MM.1S (cell line): Measurements from ENCODE around the gene C7orf33.

Source experiments
- EZH2 ChIP-seq: fragments of 300-600 bp; sonication (generic); optimal IDR thresholded peaks from 2 replicates; pipeline ENCODE3; 2017; ENCODE audit warnings: low read depth, mild to moderate bottlenecking, antibody characterized with exemption, low read length, mixed read lengths
- TF ChIP-seq, protein P1 (sequence below): fragments of 300-600 bp; sonication (generic); IDR thresholded peaks from 2 replicates; pipeline ENCODE4 v1.5.1; 2016; ENCODE audit warnings: antibody characterized with exemption, low read length, mixed read lengths

DNA sequence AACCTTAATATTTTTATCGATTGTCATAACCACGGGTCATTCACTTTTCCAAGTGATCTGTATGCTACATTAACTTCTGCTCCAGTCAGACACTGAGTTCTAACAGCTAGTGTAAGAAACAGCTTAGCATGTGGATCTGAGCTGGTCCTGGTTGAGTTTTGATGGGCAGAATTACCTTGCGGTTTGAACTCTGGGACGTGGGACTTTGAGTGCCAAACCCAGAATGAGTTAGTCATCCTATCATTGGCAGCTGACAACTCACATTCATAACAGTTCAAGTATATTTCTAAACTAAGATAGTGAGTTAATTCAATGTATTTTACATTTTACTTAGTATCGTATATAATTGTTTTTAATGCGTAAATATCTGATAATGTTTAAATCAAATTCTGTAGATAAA, 43.2 kb downstream of the C7orf33 start:
- TF ChIP-seq, protein P1, sequence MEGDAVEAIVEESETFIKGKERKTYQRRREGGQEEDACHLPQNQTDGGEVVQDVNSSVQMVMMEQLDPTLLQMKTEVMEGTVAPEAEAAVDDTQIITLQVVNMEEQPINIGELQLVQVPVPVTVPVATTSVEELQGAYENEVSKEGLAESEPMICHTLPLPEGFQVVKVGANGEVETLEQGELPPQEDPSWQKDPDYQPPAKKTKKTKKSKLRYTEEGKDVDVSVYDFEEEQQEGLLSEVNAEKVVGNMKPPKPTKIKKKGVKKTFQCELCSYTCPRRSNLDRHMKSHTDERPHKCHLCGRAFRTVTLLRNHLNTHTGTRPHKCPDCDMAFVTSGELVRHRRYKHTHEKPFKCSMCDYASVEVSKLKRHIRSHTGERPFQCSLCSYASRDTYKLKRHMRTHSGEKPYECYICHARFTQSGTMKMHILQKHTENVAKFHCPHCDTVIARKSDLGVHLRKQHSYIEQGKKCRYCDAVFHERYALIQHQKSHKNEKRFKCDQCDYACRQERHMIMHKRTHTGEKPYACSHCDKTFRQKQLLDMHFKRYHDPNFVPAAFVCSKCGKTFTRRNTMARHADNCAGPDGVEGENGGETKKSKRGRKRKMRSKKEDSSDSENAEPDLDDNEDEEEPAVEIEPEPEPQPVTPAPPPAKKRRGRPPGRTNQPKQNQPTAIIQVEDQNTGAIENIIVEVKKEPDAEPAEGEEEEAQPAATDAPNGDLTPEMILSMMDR, result no peak
- TF ChIP-seq EZH2, result no peak
